Erythroblast (primary cell): ENCODE data around the gene MYRIP.

Experiments used
- GATA1 ChIP-seq: IDR thresholded peaks from 2 replicates; pipeline ENCODE4 v1.6.1; 2011; ENCODE audit warnings: low read depth, mild to moderate bottlenecking, control low read depth, low read length, moderate library complexity
- POLR2A ChIP-seq: IDR thresholded peaks from 2 replicates; pipeline ENCODE4 v1.6.1; 2011; ENCODE audit warnings: mild to moderate bottlenecking, low read length

- no peak for TF ChIP-seq POLR2A
- no peak for TF ChIP-seq GATA1
Observed at GRCh38 chr3:40162616-40163015, 353.2 kb downstream of the MYRIP start.
